Measurements from ENCODE around the gene PINLYP.
"Not testable (repeated sequence)": the region's sequence is repeated elsewhere in the genome, so short reads cannot be mapped to it uniquely, and the experiment has no call there.

The PINLYP gene

GRCh38 chr19:43599635-43600295, 24.2 kb downstream of the PINLYP start:
- TF ChIP-seq CTCF (IDR thresholded peaks at IDR 0.05) (no peak), ZFX (IDR thresholded peaks at IDR 0.05; ENCODE audit: borderline replicate concordance) (no peak)
- H3K27ac ChIP-seq = no peak overlapping the region

DNA sequence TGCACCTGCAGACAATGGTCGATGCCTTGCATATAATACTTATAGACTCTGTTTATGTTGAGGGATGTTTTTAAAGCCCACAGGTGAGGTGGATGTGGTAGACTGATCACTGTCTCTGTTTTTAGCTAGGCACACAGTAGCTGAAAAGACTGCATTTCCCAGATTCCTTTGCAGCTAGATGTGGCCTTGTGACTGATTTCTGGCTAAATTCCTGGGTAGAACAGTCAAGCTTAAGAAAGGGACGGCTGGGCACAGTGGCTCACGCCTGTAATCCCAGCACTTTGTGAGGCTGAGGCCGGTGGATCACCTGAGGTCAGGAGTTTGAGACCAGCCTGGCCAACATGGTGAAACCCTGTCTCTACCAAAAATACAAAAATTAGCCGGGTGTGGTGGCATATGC, 24.7 kb downstream of the PINLYP start:
- H3K27ac ChIP-seq = not testable (repeated sequence)

GRCh38 chr19:43605875-43606568, 30.4 kb downstream of the PINLYP start:
- H3K27ac ChIP-seq = no peak overlapping the region
- TF ChIP-seq ZFX (IDR thresholded peaks at IDR 0.05; ENCODE audit: borderline replicate concordance) = no peak
- no peak for TF ChIP-seq CTCF (IDR thresholded peaks at IDR 0.05)

- H3K27ac ChIP-seq = no peak overlapping the region
- no peak for TF ChIP-seq CTCF (IDR thresholded peaks at IDR 0.05)
Measured at GRCh38 chr19:43606569-43607229, 31.1 kb downstream of the PINLYP start.

- no peak overlapping the region for H3K27ac ChIP-seq
- TF ChIP-seq ZFX (IDR thresholded peaks at IDR 0.05; ENCODE audit: borderline replicate concordance) (no peak), CTCF (IDR thresholded peaks at IDR 0.05) (no peak)
Measured at GRCh38 chr19:43607238-43608205, 31.9 kb downstream of the PINLYP start.

- TF ChIP-seq CTCF (IDR thresholded peaks at IDR 0.05) (no peak), ZFX (IDR thresholded peaks at IDR 0.05; ENCODE audit: borderline replicate concordance) (no peak)
- no peak overlapping the region for H3K27ac ChIP-seq
Measured at GRCh38 chr19:43609872-43610271, 34.3 kb downstream of the PINLYP start.

DNA sequence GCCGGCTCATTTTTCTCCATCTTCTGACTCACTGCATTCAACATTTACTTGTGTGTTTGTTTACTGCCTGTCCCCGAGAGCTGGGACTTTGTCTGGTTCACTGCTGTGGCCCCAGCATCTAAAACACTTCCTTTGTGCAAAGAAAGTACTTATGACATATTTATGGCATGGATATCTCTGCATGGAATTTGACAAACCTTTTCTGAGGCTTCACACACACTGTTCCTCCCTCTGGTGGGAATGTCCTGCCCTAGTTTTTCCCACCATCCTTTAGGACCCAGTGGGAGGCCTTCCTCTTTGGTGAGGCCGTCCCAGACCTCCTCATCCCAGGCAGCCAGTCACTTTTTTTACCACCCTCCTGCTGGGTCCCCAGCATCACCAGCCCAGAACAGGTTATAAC, 34.9 kb downstream of the PINLYP start:
- H3K27ac ChIP-seq = no peak overlapping the region
- TF ChIP-seq ZFX (IDR thresholded peaks at IDR 0.05; ENCODE audit: borderline replicate concordance) (no peak), CTCF (IDR thresholded peaks at IDR 0.05) (no peak)
